K562 (cell line): ENCODE data around the gene IL1F10. TPM values are rescaled to one million over a fixed set of nuclear protein-coding genes. Genes with fewer than 3 reads are reported as not detected.
A peak's percentile ranks its signal among the peaks of the same experiment; 100 is the strongest.

ENCODE experiments used
- HNRNPK ChIP-seq: fragments of 200-400 bp; formaldehyde crosslinking; IDR thresholded peaks from one replicate; pipeline ENCODE4 v1.6.1; 2018; ENCODE audit warnings: mild to moderate bottlenecking, low read depth, low read length; ENCODE audit not compliant: poor library complexity, severe bottlenecking
- HNRNPUL1 ChIP-seq: fragments of 200-400 bp; formaldehyde crosslinking; IDR thresholded peaks from 2 replicates; pipeline ENCODE4 v1.6.1; 2017; ENCODE audit warnings: low read length
- ILF3 ChIP-seq: fragments of 450-650 bp; IDR thresholded peaks from 2 replicates; pipeline ENCODE4 v1.6.1; 2018; ENCODE audit warnings: antibody characterized with exemption, mild to moderate bottlenecking, moderate library complexity, borderline replicate concordance
- TARDBP ChIP-seq: fragments of 450-650 bp; IDR thresholded peaks from 2 replicates; pipeline ENCODE4 v1.6.1; 2016
- ZBTB9 ChIP-seq: fragments of 450-650 bp; formaldehyde crosslinking; IDR thresholded peaks from 2 replicates; pipeline ENCODE4 v1.4.0; 2020; ENCODE audit warnings: mild to moderate bottlenecking, moderate library complexity
- ZNF589 ChIP-seq: fragments of 200-800 bp; sonication (Bioruptor generic); IDR thresholded peaks from 2 replicates; pipeline ENCODE4 v1.6.1; 2016; ENCODE audit warnings: low read depth, missing genetic modification characterization, missing compliant biosample characterization
- polyA plus RNA-seq, 8 experiments: library from polyadenylated mRNA; depleted of rRNA in 4 of 8; stranded (reverse) in 5 of 8; unstranded in 3 of 8; fragments of >200 nt; fragmentation: Nextera tagmentation in 2 of 8; fragmentation: Illumina TruSeq in 1 of 8; extraction: Ambion mirVana in 2 of 8; extraction: Trizol in 1 of 8; gene quantifications; 2 replicates each; pipeline versions ENCODE4 v1.2.1 to v1.2.3, GENCODE V29; 2011 to 2014; ENCODE audit warnings: inconsistent platforms in 1 of 8, missing spikeins in 1 of 8
- total RNA-seq, 7 experiments: library from RNA; depleted of rRNA in 6 of 7; stranded (reverse); fragments of >200 nt in 6 of 7; fragmentation: Illumina TruSeq in 2 of 7; extraction: Trizol in 2 of 7; gene quantifications; 2 replicates each; pipeline versions ENCODE4 v1.2.1 to v1.2.3, GENCODE V29; 2011 to 2021; ENCODE audit warnings: low replicate concordance in 1 of 7
- TF ChIP-seq, protein P1 (sequence below), 2 experiments: fragments of 450-650 bp in 1 of 2; IDR thresholded peaks; 2 replicates each; pipeline ENCODE4 v1.6.1; 2011 to 2017; ENCODE audit warnings: low read depth in 2 of 2, antibody characterized with exemption in 1 of 2, borderline replicate concordance in 1 of 2, low read length in 1 of 2, mild to moderate bottlenecking in 1 of 2, mixed read lengths in 1 of 2; ENCODE audit not compliant: control insufficient read depth in 1 of 2
- TF ChIP-seq, protein P2 (sequence below), 2 experiments: fragments of 450-650 bp; IDR thresholded peaks; 2 replicates each; pipeline ENCODE4 v1.6.1; 2016; ENCODE audit warnings: mild to moderate bottlenecking in 2 of 2, borderline replicate concordance in 1 of 2, low read depth in 1 of 2, moderate library complexity in 1 of 2

Gene IL1F10
- total and polyA plus RNA-seq, 9 of the 15 experiments (the other 6 are each of a cell fraction or from before 2014, with no cell fraction given), result not detected

- no peak for TF ChIP-seq TARDBP
- TF ChIP-seq ILF3, result no peak
- no peak for TF ChIP-seq HNRNPK
- TF ChIP-seq ZBTB9 (CRISPR knock-in tag), result peak; percentile 59; the same call in 1 of the 2 replicates
- TF ChIP-seq, protein P1, sequence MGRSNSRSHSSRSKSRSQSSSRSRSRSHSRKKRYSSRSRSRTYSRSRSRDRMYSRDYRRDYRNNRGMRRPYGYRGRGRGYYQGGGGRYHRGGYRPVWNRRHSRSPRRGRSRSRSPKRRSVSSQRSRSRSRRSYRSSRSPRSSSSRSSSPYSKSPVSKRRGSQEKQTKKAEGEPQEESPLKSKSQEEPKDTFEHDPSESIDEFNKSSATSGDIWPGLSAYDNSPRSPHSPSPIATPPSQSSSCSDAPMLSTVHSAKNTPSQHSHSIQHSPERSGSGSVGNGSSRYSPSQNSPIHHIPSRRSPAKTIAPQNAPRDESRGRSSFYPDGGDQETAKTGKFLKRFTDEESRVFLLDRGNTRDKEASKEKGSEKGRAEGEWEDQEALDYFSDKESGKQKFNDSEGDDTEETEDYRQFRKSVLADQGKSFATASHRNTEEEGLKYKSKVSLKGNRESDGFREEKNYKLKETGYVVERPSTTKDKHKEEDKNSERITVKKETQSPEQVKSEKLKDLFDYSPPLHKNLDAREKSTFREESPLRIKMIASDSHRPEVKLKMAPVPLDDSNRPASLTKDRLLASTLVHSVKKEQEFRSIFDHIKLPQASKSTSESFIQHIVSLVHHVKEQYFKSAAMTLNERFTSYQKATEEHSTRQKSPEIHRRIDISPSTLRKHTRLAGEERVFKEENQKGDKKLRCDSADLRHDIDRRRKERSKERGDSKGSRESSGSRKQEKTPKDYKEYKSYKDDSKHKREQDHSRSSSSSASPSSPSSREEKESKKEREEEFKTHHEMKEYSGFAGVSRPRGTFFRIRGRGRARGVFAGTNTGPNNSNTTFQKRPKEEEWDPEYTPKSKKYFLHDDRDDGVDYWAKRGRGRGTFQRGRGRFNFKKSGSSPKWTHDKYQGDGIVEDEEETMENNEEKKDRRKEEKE (IDR thresholded peaks at IDR 0.05; ENCODE audit: borderline replicate concordance in 1 of 2, control insufficient read depth in 1 of 2, low read depth in 2 of 2, low read length in 1 of 2), result no peak
- 0 out of 2 replicates have a peak, but pooled peaks have one; percentile 49 for TF ChIP-seq ZNF589
- TF ChIP-seq HNRNPUL1, result no peak
- TF ChIP-seq, protein P2, sequence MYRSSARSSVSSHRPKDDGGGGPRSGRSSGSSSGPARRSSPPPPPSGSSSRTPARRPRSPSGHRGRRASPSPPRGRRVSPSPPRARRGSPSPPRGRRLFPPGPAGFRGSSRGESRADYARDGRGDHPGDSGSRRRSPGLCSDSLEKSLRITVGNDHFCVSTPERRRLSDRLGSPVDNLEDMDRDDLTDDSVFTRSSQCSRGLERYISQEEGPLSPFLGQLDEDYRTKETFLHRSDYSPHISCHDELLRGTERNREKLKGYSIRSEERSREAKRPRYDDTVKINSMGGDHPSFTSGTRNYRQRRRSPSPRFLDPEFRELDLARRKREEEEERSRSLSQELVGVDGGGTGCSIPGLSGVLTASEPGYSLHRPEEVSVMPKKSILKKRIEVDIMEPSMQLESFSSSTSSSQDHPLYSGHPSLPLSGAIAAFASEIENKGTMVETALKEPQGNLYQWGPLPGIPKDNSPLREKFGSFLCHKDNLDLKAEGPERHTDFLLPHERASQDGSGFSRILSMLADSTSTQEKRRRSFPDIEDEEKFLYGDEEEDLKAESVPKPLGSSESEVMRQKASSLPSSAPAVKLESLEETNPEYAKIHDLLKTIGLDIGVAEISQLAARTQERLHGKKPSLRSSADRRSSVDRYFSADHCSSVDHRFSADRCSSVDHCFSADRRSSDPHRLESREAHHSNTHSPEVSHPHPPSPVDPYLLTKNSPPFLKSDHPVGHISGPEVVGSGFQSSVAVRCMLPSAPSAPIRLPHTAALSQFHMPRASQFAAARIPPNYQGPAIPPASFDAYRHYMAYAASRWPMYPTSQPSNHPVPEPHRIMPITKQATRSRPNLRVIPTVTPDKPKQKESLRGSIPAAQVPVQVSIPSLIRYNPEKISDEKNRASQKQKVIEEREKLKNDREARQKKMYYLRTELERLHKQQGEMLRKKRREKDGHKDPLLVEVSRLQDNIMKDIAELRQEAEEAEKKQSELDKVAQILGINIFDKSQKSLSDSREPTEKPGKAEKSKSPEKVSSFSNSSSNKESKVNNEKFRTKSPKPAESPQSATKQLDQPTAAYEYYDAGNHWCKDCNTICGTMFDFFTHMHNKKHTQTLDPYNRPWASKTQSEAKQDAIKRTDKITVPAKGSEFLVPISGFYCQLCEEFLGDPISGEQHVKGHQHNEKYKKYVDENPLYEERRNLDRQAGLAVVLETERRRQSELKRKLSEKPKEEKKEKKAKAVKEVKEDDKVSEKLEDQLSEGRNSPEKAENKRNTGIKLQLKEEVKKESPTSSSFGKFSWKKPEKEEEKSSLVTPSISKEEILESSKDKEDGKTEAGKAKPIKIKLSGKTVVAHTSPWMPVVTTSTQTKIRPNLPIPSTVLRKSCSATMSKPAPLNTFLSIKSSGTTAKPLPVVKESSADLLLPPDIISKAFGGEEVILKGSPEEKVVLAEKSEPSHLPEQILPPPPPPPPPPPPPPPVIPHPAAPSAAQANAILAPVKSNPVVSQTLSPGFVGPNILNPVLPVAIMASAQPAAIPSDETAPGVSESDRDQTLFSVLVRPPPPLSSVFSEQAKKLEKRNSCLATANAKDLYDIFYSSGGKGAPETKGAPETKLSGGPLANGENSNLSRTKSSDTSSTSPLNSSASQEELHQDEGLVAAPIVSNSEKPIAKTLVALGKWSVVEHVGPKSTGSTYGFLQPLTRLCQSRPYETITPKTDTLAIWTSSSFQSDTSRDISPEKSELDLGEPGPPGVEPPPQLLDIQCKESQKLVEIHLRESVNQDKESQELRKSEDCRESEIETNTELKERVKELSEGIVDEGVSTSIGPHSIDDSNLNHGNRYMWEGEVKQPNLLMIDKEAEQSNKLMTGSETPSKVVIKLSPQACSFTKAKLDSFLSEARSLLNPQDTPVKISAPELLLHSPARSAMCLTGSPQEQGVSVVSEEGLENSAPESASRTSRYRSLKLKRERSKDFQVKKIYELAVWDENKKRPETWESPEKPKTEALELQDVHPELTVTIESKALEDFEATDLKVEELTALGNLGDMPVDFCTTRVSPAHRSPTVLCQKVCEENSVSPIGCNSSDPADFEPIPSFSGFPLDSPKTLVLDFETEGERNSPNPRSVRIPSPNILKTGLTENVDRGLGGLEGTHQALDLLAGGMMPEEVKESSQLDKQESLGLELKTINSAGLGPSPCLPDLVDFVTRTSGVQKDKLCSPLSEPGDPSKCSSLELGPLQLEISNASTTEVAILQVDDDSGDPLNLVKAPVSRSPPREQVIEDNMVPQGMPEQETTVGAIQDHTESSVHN (IDR thresholded peaks at IDR 0.05; ENCODE audit: borderline replicate concordance in 1 of 2, low read depth in 1 of 2), result no peak
Measured at GRCh38 chr2:113034016-113034415, 33.8 kb upstream of the IL1F10 start (continued).
